Measurements from ENCODE around the gene IFI35.
"Not testable (repeated sequence)": the region's sequence is repeated elsewhere in the genome, so short reads cannot be mapped to it uniquely, and the experiment has no call there.

The IFI35 gene

GRCh38 chr17:43006639-43007551, at the start of gene IFI35:
IFI35 (plus strand) TSS chr17:43006784; CDS start chr17:43006948, 164 bp downstream.
- Mint-ChIP-seq H3K9me3 (no peaks in the 10 kb centered on the region), H3K4me1 (peaks cover 16% of the 10 kb centered on the region), H3K4me3 (peak within 1 kb of the TSS; percentile 100), H3K27ac (ENCODE audit: low read depth) (peak within 1 kb of the TSS; percentile 96), H3K27me3 (no peaks in the 10 kb centered on the region), H3K36me3 (ENCODE audit: insufficient read depth) (peaks cover 32% of the 10 kb centered on the region)
- DNase-seq (ENCODE audit: low spot score in 2 of 2) (peak; percentile 66 to 72), ATAC-seq (replicated peaks; ENCODE audit: extremely low read depth, poor library complexity, severe bottlenecking) (peak; percentile 98)

GRCh38 chr17:42964161-42964932, 42.2 kb upstream of the IFI35 start, which contains the start of gene AARSD1:
AARSD1 (minus strand) TSS chr17:42964454; CDS start chr17:42964440, 14 bp downstream.
- Mint-ChIP-seq H3K4me1 (peaks cover 15% of the 10 kb centered on the region), H3K36me3 (ENCODE audit: insufficient read depth) (peaks cover 32% of the 10 kb centered on the region), H3K4me3 (peak within 1 kb of the TSS; percentile 83), H3K27me3 (no peaks in the 10 kb centered on the region), H3K27ac (ENCODE audit: low read depth) (peak within 1 kb of the TSS; percentile 87), H3K9me3 (no peaks in the 10 kb centered on the region)
- DNase-seq (ENCODE audit: low spot score in 2 of 2) (peak; percentile 77 to 83), ATAC-seq (replicated peaks; ENCODE audit: extremely low read depth, poor library complexity, severe bottlenecking) (peak; percentile 95)

GRCh38 chr17:42967925-42968324, 38.7 kb upstream of the IFI35 start:
- peaks cover 15% of the 10 kb centered on the region for H3K4me1 Mint-ChIP-seq
- H3K27ac Mint-ChIP-seq (ENCODE audit: low read depth): no peak overlapping the region

GRCh38 chr17:42969001-42969581, 37.5 kb upstream of the IFI35 start:
- no peak overlapping the region for H3K4me3 Mint-ChIP-seq
- H3K4me1 Mint-ChIP-seq: peaks cover 6% of the 10 kb centered on the region
- peaks cover 12% of the 10 kb centered on the region for H3K36me3 Mint-ChIP-seq (ENCODE audit: insufficient read depth)
- H3K9me3 Mint-ChIP-seq: no peaks in the 10 kb centered on the region
- DNase-seq (ENCODE audit: low spot score in 2 of 2) (no peak), ATAC-seq (replicated peaks; ENCODE audit: extremely low read depth, poor library complexity, severe bottlenecking) (no peak)
- no peaks in the 10 kb centered on the region for H3K27me3 Mint-ChIP-seq
- H3K27ac Mint-ChIP-seq (ENCODE audit: low read depth): no peak overlapping the region

More at GRCh38 chr17:42967925-42968324, 38.7 kb upstream of the IFI35 start:
- no peak for DNase-seq (ENCODE audit: low spot score in 2 of 2)
- Mint-ChIP-seq H3K36me3 (ENCODE audit: insufficient read depth) (peaks cover 12% of the 10 kb centered on the region), H3K9me3 (no peaks in the 10 kb centered on the region), H3K27me3 (no peaks in the 10 kb centered on the region), H3K4me3 (no peak overlapping the region)
- ATAC-seq (replicated peaks; ENCODE audit: extremely low read depth, poor library complexity, severe bottlenecking): no peak

- DNase-seq (ENCODE audit: low spot score in 2 of 2) (no peak), ATAC-seq (replicated peaks; ENCODE audit: extremely low read depth, poor library complexity, severe bottlenecking) (no peak)
- H3K4me3 Mint-ChIP-seq: no peak overlapping the region
- H3K36me3 Mint-ChIP-seq (ENCODE audit: insufficient read depth): peaks cover 3% of the 10 kb centered on the region
- H3K27me3 Mint-ChIP-seq: no peaks in the 10 kb centered on the region
- no peaks in the 10 kb centered on the region for H3K4me1 Mint-ChIP-seq
- H3K9me3 Mint-ChIP-seq: no peaks in the 10 kb centered on the region
- H3K27ac Mint-ChIP-seq (ENCODE audit: low read depth): no peak overlapping the region
Observed at GRCh38 chr17:42971589-42971988, 35.0 kb upstream of the IFI35 start.

- DNase-seq (ENCODE audit: low spot score in 2 of 2); H3K27me3 Mint-ChIP-seq; H3K4me1 Mint-ChIP-seq; H3K9me3 Mint-ChIP-seq; H3K27ac Mint-ChIP-seq (ENCODE audit: low read depth); H3K36me3 Mint-ChIP-seq (ENCODE audit: insufficient read depth); H3K4me3 Mint-ChIP-seq; ATAC-seq (replicated peaks; ENCODE audit: extremely low read depth, poor library complexity, severe bottlenecking): not testable (repeated sequence)
Observed at GRCh38 chr17:42973323-42973722, 33.3 kb upstream of the IFI35 start.

- Mint-ChIP-seq H3K4me1 (peaks cover 11% of the 10 kb centered on the region), H3K27ac (ENCODE audit: low read depth) (no peak overlapping the region), H3K27me3 (no peaks in the 10 kb centered on the region), H3K4me3 (no peak overlapping the region), H3K36me3 (ENCODE audit: insufficient read depth) (peaks cover 8% of the 10 kb centered on the region), H3K9me3 (no peaks in the 10 kb centered on the region)
- DNase-seq (ENCODE audit: low spot score in 2 of 2) (no peak), ATAC-seq (replicated peaks; ENCODE audit: extremely low read depth, poor library complexity, severe bottlenecking) (no peak)
Observed at GRCh38 chr17:42975265-42975664, 31.3 kb upstream of the IFI35 start.

GRCh38 chr17:42975701-42976100, 30.9 kb upstream of the IFI35 start:
- H3K4me1 Mint-ChIP-seq: peaks cover 15% of the 10 kb centered on the region
- not testable (repeated sequence) for H3K9me3 Mint-ChIP-seq; H3K27ac Mint-ChIP-seq (ENCODE audit: low read depth); H3K4me3 Mint-ChIP-seq; H3K36me3 Mint-ChIP-seq (ENCODE audit: insufficient read depth); ATAC-seq (replicated peaks; ENCODE audit: extremely low read depth, poor library complexity, severe bottlenecking); DNase-seq (ENCODE audit: low spot score in 2 of 2); H3K27me3 Mint-ChIP-seq

- Mint-ChIP-seq H3K4me3 (peak within 1 kb of the TSS; percentile 96), H3K9me3 (no peaks in the 10 kb centered on the region), H3K27me3 (no peaks in the 10 kb centered on the region), H3K36me3 (ENCODE audit: insufficient read depth) (peaks cover 26% of the 10 kb centered on the region), H3K27ac (ENCODE audit: low read depth) (peak within 1 kb of the TSS; percentile 92), H3K4me1 (peaks cover 31% of the 10 kb centered on the region)
- DNase-seq (ENCODE audit: low spot score in 2 of 2) (no peak), ATAC-seq (replicated peaks; ENCODE audit: extremely low read depth, poor library complexity, severe bottlenecking) (peak; percentile 20)
Observed at GRCh38 chr17:42979511-42980273, 26.9 kb upstream of the IFI35 start, which contains the start of gene PTGES3L. PTGES3L (minus strand) TSS chr17:42980080; CDS start chr17:42980053, 27 bp downstream.

GRCh38 chr17:42980274-42980765, 26.3 kb upstream of the IFI35 start, which contains the start of gene RUNDC1:
RUNDC1 (plus strand) TSS chr17:42980565; CDS start chr17:42980577, 12 bp downstream.
- Mint-ChIP-seq H3K4me1 (peaks cover 31% of the 10 kb centered on the region), H3K36me3 (ENCODE audit: insufficient read depth) (peaks cover 30% of the 10 kb centered on the region), H3K27ac (ENCODE audit: low read depth) (peak within 1 kb of the TSS; percentile 92), H3K9me3 (no peaks in the 10 kb centered on the region), H3K4me3 (peak within 1 kb of the TSS; percentile 96), H3K27me3 (no peaks in the 10 kb centered on the region)
- ATAC-seq (replicated peaks; ENCODE audit: extremely low read depth, poor library complexity, severe bottlenecking): peak; percentile 85
- peak; percentile 81 to 83 for DNase-seq (ENCODE audit: low spot score in 2 of 2)

GRCh38 chr17:42980766-42981397, 25.7 kb upstream of the IFI35 start:
- ATAC-seq (replicated peaks; ENCODE audit: extremely low read depth, poor library complexity, severe bottlenecking): peak; percentile 70
- Mint-ChIP-seq H3K9me3 (no peaks in the 10 kb centered on the region), H3K27me3 (no peaks in the 10 kb centered on the region), H3K27ac (ENCODE audit: low read depth) (peak overlapping the region; percentile 92), H3K4me3 (peak overlapping the region; percentile 96), H3K4me1 (peaks cover 31% of the 10 kb centered on the region), H3K36me3 (ENCODE audit: insufficient read depth) (peaks cover 33% of the 10 kb centered on the region)
- DNase-seq (ENCODE audit: low spot score in 2 of 2): peak in 1 of 2 donors; percentile 33

Measured in central memory CD8-positive, alpha-beta T cell (primary cell).